OCI-LY7 (cell line): Measurements from ENCODE around the gene CNPY3. TPM values are rescaled to one million over a fixed set of nuclear protein-coding genes. Genes with fewer than 3 reads are reported as not detected.

Experiments
- BruUV-seq: library from RNA; stranded (reverse); fragments of 400-500 nt; replicated peaks from 2 replicates; lab custom pipeline; 2021; lab: Mats Ljungman, UMichigan
- CTCF ChIA-PET: fragments of 300-600 bp; sonication (Branson Sonifier 250); formaldehyde crosslinking; loops from one replicate; lab custom pipeline; 2022; ENCODE audit warnings: antibody characterized with exemption; ENCODE audit not compliant: unreplicated experiment; lab: Charles Lee
- POLR2A ChIA-PET: fragments of 300-600 bp; sonication (Branson Sonifier 250); formaldehyde crosslinking; loops from one replicate; lab custom pipeline; 2022; ENCODE audit warnings: antibody characterized with exemption; lab: Charles Lee
- DNase-seq: peaks from one replicate; pipeline ENCODE4 v3.0.0-alpha.2; 2015; ENCODE audit warnings: low spot score
- H2AFZ ChIP-seq: fragments of 200-600 bp; sonication (generic), shearing (Covaris generic); 2 replicates; pipeline ENCODE4 v1.6.1; 2014; ENCODE audit warnings: mild to moderate bottlenecking, antibody characterized with exemption, low read length, moderate library complexity
- H3K27ac ChIP-seq: fragments of 200-600 bp; sonication (generic); 2 replicates; pipeline ENCODE4 v1.5.1; 2014; ENCODE audit warnings: mixed run types, low read depth, mild to moderate bottlenecking, moderate library complexity, low read length, inconsistent platforms; ENCODE audit not compliant: poor library complexity, severe bottlenecking
- H3K36me3 ChIP-seq: fragments of 200-600 bp; sonication (generic); 2 replicates; pipeline ENCODE4 v1.6.1; 2014; ENCODE audit warnings: mild to moderate bottlenecking, antibody characterized with exemption, low read length, moderate library complexity, mixed read lengths; ENCODE audit not compliant: insufficient read depth
- H3K4me1 ChIP-seq: fragments of 200-600 bp; sonication (generic); 2 replicates; pipeline ENCODE4 v1.5.1; 2014; ENCODE audit warnings: mild to moderate bottlenecking, low read length; ENCODE audit not compliant: insufficient read depth, poor library complexity, severe bottlenecking
- H3K4me2 ChIP-seq: fragments of 200-600 bp; sonication (generic); 2 replicates; pipeline ENCODE4 v1.6.1; 2014; ENCODE audit warnings: mild to moderate bottlenecking, low read length
- H3K4me3 ChIP-seq: fragments of 200-600 bp; sonication (generic); 2 replicates; pipeline ENCODE4 v1.5.1; 2014; ENCODE audit warnings: mild to moderate bottlenecking, low read depth, low read length; ENCODE audit not compliant: poor library complexity, severe bottlenecking
- H3K79me2 ChIP-seq: fragments of 200-600 bp; sonication (generic); 2 replicates; pipeline ENCODE4 v1.6.1; 2016; ENCODE audit warnings: low read depth, mild to moderate bottlenecking, low read length, moderate library complexity, mixed read lengths; ENCODE audit not compliant: insufficient read depth
- H3K9me2 ChIP-seq: fragments of 200-600 bp; sonication (generic); 2 replicates; pipeline ENCODE4 v1.6.1; 2016; ENCODE audit warnings: mild to moderate bottlenecking, low read length, mixed read lengths; ENCODE audit not compliant: insufficient read depth
- H3K9me3 ChIP-seq: fragments of 200-600 bp; sonication (generic); 2 replicates; pipeline ENCODE4 v1.6.1; 2014; ENCODE audit warnings: mild to moderate bottlenecking, mixed run types, low read length, mixed read lengths
- H4K20me1 ChIP-seq: fragments of 200-600 bp; sonication (generic); 2 replicates; pipeline ENCODE4 v1.6.1; 2014; ENCODE audit warnings: mild to moderate bottlenecking, antibody characterized with exemption, low read length, moderate library complexity, mixed read lengths; ENCODE audit not compliant: insufficient read depth
- CTCF ChIP-seq: fragments of 200-600 bp; sonication (generic); conservative IDR thresholded peaks from 2 replicates; pipeline ENCODE4 v1.5.1; 2014; ENCODE audit warnings: mild to moderate bottlenecking, antibody characterized with exemption, low read length, moderate library complexity, mixed read lengths
- EZH2phosphoT487 ChIP-seq: fragments of 200-600 bp; sonication (generic); IDR thresholded peaks from 2 replicates; pipeline ENCODE4 v1.6.1; 2018; ENCODE audit warnings: low read depth, borderline replicate concordance, mild to moderate bottlenecking, mixed run types, antibody characterized with exemption, low read length, moderate library complexity, mixed read lengths
- intact Hi-C: fragments of 100-400 bp; cut with micrococcal nuclease; formaldehyde crosslinking; loops from one replicate; pipeline ENCODE4 v1.10.0; 2022; ENCODE audit not compliant: unreplicated experiment
- total RNA-seq, 2 experiments: library from RNA; depleted of rRNA in 1 of 2; stranded (reverse); fragments of >200 nt in 1 of 2; shearing (Covaris generic) in 1 of 2; gene quantifications; 2 replicates each; pipeline ENCODE4 v1.2.3, GENCODE V29; 2014 to 2022

The CNPY3 gene
- total RNA-seq, 2 experiments from 2014 or later = 69.3 to 77.2 TPM

- DNase-seq = no peak
- H2AFZ ChIP-seq = no peak overlapping the region
- no peaks in the 10 kb centered on the region for H3K9me3 ChIP-seq
- H3K4me1 ChIP-seq = no peaks in the 10 kb centered on the region
- no TSS peak for BruUV-seq
- H3K79me2 ChIP-seq = no peaks in the 10 kb centered on the region
- ChIA-PET POLR2A (no interaction called here), CTCF (no interaction called here)
- H3K27ac ChIP-seq = no peak overlapping the region
- no peaks in the 10 kb centered on the region for H3K9me2 ChIP-seq
- intact Hi-C loops = no loop called here
- no peak for TF ChIP-seq EZH2phosphoT487
- TF ChIP-seq CTCF = no peak
- no peaks in the 10 kb centered on the region for H4K20me1 ChIP-seq
- H3K4me3 ChIP-seq = no peak overlapping the region
- H3K36me3 ChIP-seq = peaks cover 20% of the 10 kb centered on the region; the same call in 1 of the 2 replicates
- no peak overlapping the region for H3K4me2 ChIP-seq
Measured at GRCh38 chr6:42968126-42968701, 38.9 kb downstream of the CNPY3 start.

GRCh38 chr6:42968783-42969182, 39.5 kb downstream of the CNPY3 start:
- TF ChIP-seq CTCF (no peak), EZH2phosphoT487 (no peak)
- intact Hi-C loops = no loop called here
- H3K4me1 ChIP-seq = no peaks in the 10 kb centered on the region
- POLR2A ChIA-PET = interaction anchor here (0.6 kb wide), 1 partner anchor 65 kb away, joined by 3 read pairs; no protein-coding TSS in a partner anchor
- CTCF ChIA-PET = no interaction called here
- no peak overlapping the region for H3K27ac ChIP-seq
- no peak overlapping the region for H2AFZ ChIP-seq
- no peak overlapping the region for H3K4me2 ChIP-seq
- DNase-seq = no peak
- H3K36me3 ChIP-seq = peaks cover 20% of the 10 kb centered on the region
- no TSS peak for BruUV-seq
- no peak overlapping the region for H3K4me3 ChIP-seq
- H3K9me2 ChIP-seq = no peaks in the 10 kb centered on the region
- no peaks in the 10 kb centered on the region for H4K20me1 ChIP-seq
- H3K9me3 ChIP-seq = no peaks in the 10 kb centered on the region
- H3K79me2 ChIP-seq = no peaks in the 10 kb centered on the region

GRCh38 chr6:42969431-42969830, 40.2 kb downstream of the CNPY3 start:
- Histone ChIP-seq H3K4me2 (no peak overlapping the region), H3K79me2 (no peaks in the 10 kb centered on the region), H4K20me1 (no peaks in the 10 kb centered on the region), H3K36me3 (peaks cover 21% of the 10 kb centered on the region), H3K9me3 (no peaks in the 10 kb centered on the region), H2AFZ (no peak overlapping the region), H3K9me2 (no peaks in the 10 kb centered on the region), H3K27ac (no peak overlapping the region), H3K4me3 (no peak overlapping the region), H3K4me1 (no peaks in the 10 kb centered on the region)
- CTCF ChIA-PET = no interaction called here
- intact Hi-C loops = no loop called here
- POLR2A ChIA-PET = no interaction called here
- TF ChIP-seq EZH2phosphoT487 (no peak), CTCF (no peak)
- no peak for DNase-seq
- BruUV-seq = no TSS peak
